Lung (tissue), 12 donors: ENCODE measurements around the gene FBXL17. TPM values are rescaled to one million over a fixed set of nuclear protein-coding genes. Genes with fewer than 3 reads are reported as not detected.

ENCODE experiments used
- ATAC-seq: fragments of 200-7000 bp; cut with Tn5 transposase; one replicate; pipeline ENCODE4 v1.9.1; 2020; ENCODE audit warnings: moderate number of reproducible peaks; ENCODE audit not compliant: insufficient read depth, low FRiP score
- DNase-seq, 3 donors: peaks; one replicate each; pipeline ENCODE4 v3.0.0-alpha.2; 2013 to 2017
- H3K27ac ChIP-seq, 2 donors: one replicate each; pipeline ENCODE4 v1.5.1; 2013; ENCODE audit warnings: mild to moderate bottlenecking in 2 of 2, moderate library complexity in 2 of 2, control low read depth in 1 of 2, inconsistent platforms in 1 of 2, low read depth in 1 of 2, low read length in 1 of 2
- H3K27me3 ChIP-seq, 3 donors: one replicate each; pipeline ENCODE4 v1.5.1; 2013; ENCODE audit warnings: low read length in 2 of 3; ENCODE audit not compliant: control insufficient read depth in 3 of 3, insufficient read depth in 3 of 3
- H3K36me3 ChIP-seq, 4 donors: one replicate each; pipeline ENCODE4 v1.5.1; 2013; ENCODE audit warnings: low read length in 4 of 4, mild to moderate bottlenecking in 1 of 4, moderate library complexity in 1 of 4; ENCODE audit not compliant: control insufficient read depth in 4 of 4, insufficient read depth in 4 of 4
- H3K4me1 ChIP-seq, 5 donors: one replicate each; pipeline ENCODE4 v1.5.1; 2013; ENCODE audit warnings: low read length in 5 of 5, mild to moderate bottlenecking in 2 of 5, moderate library complexity in 1 of 5; ENCODE audit not compliant: control insufficient read depth in 5 of 5, insufficient read depth in 5 of 5
- H3K4me3 ChIP-seq: one replicate; pipeline ENCODE4 v1.5.1; 2013; ENCODE audit warnings: mild to moderate bottlenecking, control low read depth, moderate library complexity
- H3K9ac ChIP-seq, 2 donors: one replicate each; pipeline ENCODE4 v1.5.1; 2013; ENCODE audit warnings: low read length in 2 of 2, control low read depth in 1 of 2; ENCODE audit not compliant: insufficient read depth in 1 of 2
- H3K9me3 ChIP-seq, 4 donors: one replicate each; pipeline ENCODE4 v1.5.1; 2013; ENCODE audit warnings: low read length in 3 of 4, mild to moderate bottlenecking in 1 of 4, moderate library complexity in 1 of 4; ENCODE audit not compliant: control insufficient read depth in 4 of 4, insufficient read depth in 3 of 4
- CTCF ChIP-seq: IDR thresholded peaks from 2 replicates; pipeline ENCODE4 v1.5.1; 2012; ENCODE audit warnings: mild to moderate bottlenecking; ENCODE audit errors: control extremely low read depth, extremely low read depth
- WGBS, 2 donors: extraction: QIAGEN DNeasy Blood & Tissue Kit; methylation state at CpG; one replicate each; pipeline ENCODE4 v1.1.7; 2013; 5-methylcytosine and 5-hydroxymethylcytosine counted together
- polyA plus RNA-seq, 2 donors: library from polyadenylated mRNA; stranded (reverse); fragments of 200-250 nt; gene quantifications; one replicate each; pipeline ENCODE4 v1.2.1, GENCODE V29; 2013
- total RNA-seq, 2 donors: library from RNA; depleted of rRNA in 1 of 2; stranded (reverse); fragments of >200 nt in 1 of 2; gene quantifications; one replicate each; pipeline ENCODE4 v1.2.1, GENCODE V29; 2014 to 2021
- donor health status: control.
- donor health status: control.
- donor health status: Bipolar disorder and iron deficiency.
- donor health status: healthy.
- donor health status: DM: yes; HTN: yes; CAD: no.

Gene FBXL17
- total and polyA plus RNA-seq, 4 donors = 4.0 to 23.9 (median 13.6) TPM

GRCh38 chr5:107824821-107825220 is 557.1 kb downstream of the FBXL17 start:
- 85 to 88% methylated on average over 1 of the region's 1 CpG for WGBS, 2 donors
- TF ChIP-seq CTCF = no peak

GRCh38 chr5:107821288-107821687 is 560.6 kb downstream of the FBXL17 start:
- DNase-seq = no peak
- Histone ChIP-seq H3K9me3 (peaks cover 0 to 3% (median 1%) of the 10 kb centered on the region in 4 donors), H3K4me3 (no peak overlapping the region), H3K9ac (no peak overlapping the region), H3K27me3 (no peaks in the 10 kb centered on the region), H3K4me1 (no peaks in the 10 kb centered on the region), H3K36me3 (no peaks in the 10 kb centered on the region), H3K27ac (no peak overlapping the region)
- no peak for TF ChIP-seq CTCF
- ATAC-seq = no peak
- 82 to 94% methylated on average over 3 of the region's 3 CpGs for whole genome bisulfite sequencing, 2 donors

More at GRCh38 chr5:107824821-107825220, 557.1 kb downstream of the FBXL17 start:
- Histone ChIP-seq H3K9ac (no peak overlapping the region), H3K27ac (no peak overlapping the region), H3K4me1 (no peaks in the 10 kb centered on the region), H3K36me3 (no peaks in the 10 kb centered on the region), H3K9me3 (peaks cover 0 to 3% (median 1%) of the 10 kb centered on the region in 4 donors), H3K4me3 (no peak overlapping the region), H3K27me3 (no peaks in the 10 kb centered on the region)
- DNase-seq = no peak
- ATAC-seq = no peak

DNA sequence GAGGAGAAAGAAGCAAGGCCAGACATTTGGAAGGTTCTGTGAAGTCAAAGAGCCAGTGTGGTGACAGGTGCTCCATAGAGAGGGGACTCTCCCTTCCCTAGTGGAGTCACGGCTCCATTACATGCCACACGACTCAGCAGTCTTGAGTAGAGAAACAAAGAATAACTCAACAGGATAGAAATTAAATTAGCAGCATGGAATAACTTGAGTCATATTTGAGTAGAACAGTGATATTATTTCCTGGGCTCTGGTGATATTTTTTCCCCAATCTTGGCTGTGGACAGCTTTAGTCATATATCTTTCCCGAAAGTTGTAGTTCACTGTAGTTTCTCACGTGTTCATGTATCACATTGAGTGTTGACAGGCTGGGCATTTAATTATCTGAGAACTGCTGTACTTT is 561.5 kb downstream of the FBXL17 start:
- Histone ChIP-seq H3K9me3 (peaks cover 0 to 3% (median 1%) of the 10 kb centered on the region in 4 donors), H3K4me1 (no peaks in the 10 kb centered on the region), H3K36me3 (no peaks in the 10 kb centered on the region), H3K9ac (no peak overlapping the region), H3K27ac (no peak overlapping the region), H3K27me3 (no peaks in the 10 kb centered on the region), H3K4me3 (no peak overlapping the region)
- 92 to 93% methylated on average over 4 of the region's 4 CpGs for WGBS, 2 donors
- ATAC-seq (no peak), DNase-seq (no peak)
- no peak for TF ChIP-seq CTCF

DNA sequence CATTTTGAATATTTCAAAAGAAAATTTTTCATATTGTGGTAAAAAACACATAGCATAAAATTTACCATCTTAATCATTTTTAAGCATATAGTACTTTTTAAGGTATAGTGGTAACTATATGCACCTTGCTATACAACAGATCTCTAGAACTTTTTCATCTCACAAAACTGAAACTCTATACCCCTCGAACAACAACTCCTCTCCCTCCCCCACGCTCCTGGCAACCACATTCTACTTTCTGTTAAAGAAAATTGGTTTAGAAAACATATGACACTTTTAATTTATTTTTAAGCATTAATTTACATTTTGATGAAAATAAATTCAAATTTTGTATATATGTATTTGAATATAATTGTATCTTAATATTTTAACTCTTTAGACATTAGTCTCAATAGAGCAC is 563.9 kb downstream of the FBXL17 start:
- Histone ChIP-seq H3K36me3 (no peaks in the 10 kb centered on the region), H3K27ac (no peak overlapping the region), H3K9me3 (peaks cover 0 to 3% (median 1%) of the 10 kb centered on the region in 4 donors), H3K4me3 (no peak overlapping the region), H3K9ac (no peak overlapping the region), H3K4me1 (no peaks in the 10 kb centered on the region), H3K27me3 (no peaks in the 10 kb centered on the region)
- ATAC-seq = no peak
- no peak for DNase-seq
- TF ChIP-seq CTCF = no peak
- WGBS, 2 donors = 87 to 91% methylated on average over 2 of the region's 2 CpGs
